ENCODE results near the gene MID1.

- no peak for TF ChIP-seq EP300 (IDR thresholded peaks at IDR 0.05)
- no peak for TF ChIP-seq NR3C1 (IDR thresholded peaks at IDR 0.05)
- no peak for TF ChIP-seq CEBPB (IDR thresholded peaks at IDR 0.05)
- no peak for TF ChIP-seq MYC (IDR thresholded peaks at IDR 0.05; ENCODE audit: borderline replicate concordance, low read length)
Observed at GRCh38 chrX:10564484-10564883, 55.9 kb downstream of the MID1 start.
